Rectal smooth muscle tissue (tissue), 1 donor: Measurements from ENCODE around the gene EIF4E1B.

Experiments used
- H3K27ac ChIP-seq: one replicate; pipeline ENCODE4 v1.7.0; 2013; ENCODE audit warnings: low read depth, low read length, inconsistent platforms
- H3K27me3 ChIP-seq: one replicate; pipeline ENCODE4 v1.7.0; 2013; ENCODE audit warnings: low read length; ENCODE audit not compliant: control insufficient read depth, insufficient read depth
- H3K36me3 ChIP-seq: one replicate; pipeline ENCODE4 v1.7.0; 2013; ENCODE audit warnings: low read length; ENCODE audit not compliant: control insufficient read depth, insufficient read depth
- H3K4me1 ChIP-seq: one replicate; pipeline ENCODE4 v1.7.0; 2013; ENCODE audit warnings: low read length; ENCODE audit not compliant: control insufficient read depth, insufficient read depth
- H3K4me3 ChIP-seq: one replicate; pipeline ENCODE4 v1.7.0; 2013; ENCODE audit warnings: low read length
- H3K9ac ChIP-seq: one replicate; pipeline ENCODE4 v1.7.0; 2013; ENCODE audit warnings: low read length

EIF4E1B gene

DNA sequence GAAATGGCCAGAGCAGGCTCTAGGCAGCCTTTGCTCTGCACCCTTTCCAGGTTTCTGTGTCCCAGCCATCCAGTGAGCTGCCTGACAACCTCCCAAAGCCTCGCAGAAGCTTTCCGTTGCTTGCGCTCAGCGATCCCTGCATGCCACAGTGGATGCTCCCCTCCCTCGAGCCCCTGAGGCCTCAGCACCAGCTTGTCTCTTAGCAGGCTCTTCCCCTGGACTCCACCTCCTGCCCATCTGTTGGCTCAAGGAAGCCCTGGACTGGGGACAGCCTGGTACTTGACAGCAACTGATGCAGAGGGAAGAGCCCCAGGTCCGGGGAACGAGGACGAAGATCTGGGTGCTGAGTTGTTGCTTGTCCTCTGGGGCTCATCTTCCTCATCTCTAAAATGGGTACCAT is 40.0 kb downstream of the EIF4E1B start:
- H3K9ac ChIP-seq: no peak overlapping the region
- H3K4me3 ChIP-seq: no peak overlapping the region
- no peak overlapping the region for H3K27ac ChIP-seq
- no peaks in the 10 kb centered on the region for H3K4me1 ChIP-seq
- H3K27me3 ChIP-seq: peaks cover 9% of the 10 kb centered on the region
- H3K36me3 ChIP-seq: no peaks in the 10 kb centered on the region

DNA sequence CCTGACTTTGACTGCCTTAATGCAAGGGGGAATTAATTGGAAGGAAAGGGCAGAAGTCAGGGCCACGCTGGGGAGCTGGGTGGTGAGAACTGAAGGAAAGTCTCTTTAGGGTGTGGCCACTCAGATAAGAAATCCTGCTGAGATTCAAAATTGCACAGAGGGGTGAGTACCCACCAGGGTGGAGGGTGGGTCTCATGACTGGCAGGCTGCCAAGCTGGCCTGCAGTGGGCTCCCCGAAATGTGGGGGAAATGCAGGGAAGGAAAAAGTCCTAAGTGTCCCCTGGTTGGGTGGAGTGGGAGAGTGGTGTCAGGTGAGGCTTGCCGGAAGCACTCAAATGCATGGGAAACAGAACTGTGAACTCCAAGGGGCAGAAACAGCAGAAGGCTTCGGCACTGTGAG is 40.9 kb downstream of the EIF4E1B start:
- no peak overlapping the region for H3K27ac ChIP-seq
- peaks cover 9% of the 10 kb centered on the region for H3K27me3 ChIP-seq
- no peaks in the 10 kb centered on the region for H3K36me3 ChIP-seq
- H3K4me1 ChIP-seq: no peaks in the 10 kb centered on the region
- H3K9ac ChIP-seq: no peak overlapping the region
- no peak overlapping the region for H3K4me3 ChIP-seq

DNA sequence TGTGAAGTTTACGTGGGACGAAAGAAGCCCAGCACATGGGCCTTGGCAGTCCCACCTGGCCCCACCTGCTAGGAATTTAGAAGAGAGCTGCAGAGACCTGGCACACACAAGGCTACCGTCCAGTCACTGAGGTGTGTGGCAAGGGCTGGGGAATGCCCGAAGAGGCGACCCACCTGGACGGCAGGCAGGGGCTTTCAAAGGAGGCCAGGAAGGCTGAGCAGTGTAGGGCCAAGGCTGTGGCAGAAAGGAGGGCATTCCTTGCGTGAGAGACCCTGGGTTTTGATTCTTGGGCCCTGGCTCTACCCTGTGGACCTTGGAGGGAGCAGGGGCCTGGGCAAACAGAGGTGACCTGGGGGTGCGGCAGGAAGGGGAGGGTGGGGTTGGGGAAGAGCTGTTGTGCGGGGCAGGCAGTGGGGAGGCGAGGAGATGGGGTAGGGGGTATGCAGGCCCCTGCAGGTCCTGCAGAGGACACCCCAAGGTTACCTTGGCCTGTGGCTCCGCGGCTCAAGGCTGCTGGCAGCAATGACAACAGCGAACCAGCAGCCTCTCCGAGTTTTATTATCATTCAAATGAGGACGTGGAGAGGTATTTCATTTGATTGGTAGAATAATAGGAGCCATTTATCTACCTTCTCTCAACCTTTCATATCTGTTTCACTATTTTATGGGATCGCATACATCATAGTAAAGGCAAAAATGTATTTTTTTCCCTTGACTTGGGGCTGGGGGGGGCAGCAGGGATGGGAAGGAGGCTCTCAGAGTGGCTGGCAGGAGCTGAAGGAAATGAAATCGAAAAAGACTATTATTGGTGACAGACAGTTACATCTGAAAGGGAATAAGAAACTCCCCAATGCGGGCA is 41.6 kb downstream of the EIF4E1B start:
- Histone ChIP-seq H3K9ac (no peak overlapping the region), H3K4me1 (no peaks in the 10 kb centered on the region), H3K27ac (no peak overlapping the region), H3K36me3 (no peaks in the 10 kb centered on the region), H3K27me3 (peaks cover 9% of the 10 kb centered on the region), H3K4me3 (no peak overlapping the region)

DNA sequence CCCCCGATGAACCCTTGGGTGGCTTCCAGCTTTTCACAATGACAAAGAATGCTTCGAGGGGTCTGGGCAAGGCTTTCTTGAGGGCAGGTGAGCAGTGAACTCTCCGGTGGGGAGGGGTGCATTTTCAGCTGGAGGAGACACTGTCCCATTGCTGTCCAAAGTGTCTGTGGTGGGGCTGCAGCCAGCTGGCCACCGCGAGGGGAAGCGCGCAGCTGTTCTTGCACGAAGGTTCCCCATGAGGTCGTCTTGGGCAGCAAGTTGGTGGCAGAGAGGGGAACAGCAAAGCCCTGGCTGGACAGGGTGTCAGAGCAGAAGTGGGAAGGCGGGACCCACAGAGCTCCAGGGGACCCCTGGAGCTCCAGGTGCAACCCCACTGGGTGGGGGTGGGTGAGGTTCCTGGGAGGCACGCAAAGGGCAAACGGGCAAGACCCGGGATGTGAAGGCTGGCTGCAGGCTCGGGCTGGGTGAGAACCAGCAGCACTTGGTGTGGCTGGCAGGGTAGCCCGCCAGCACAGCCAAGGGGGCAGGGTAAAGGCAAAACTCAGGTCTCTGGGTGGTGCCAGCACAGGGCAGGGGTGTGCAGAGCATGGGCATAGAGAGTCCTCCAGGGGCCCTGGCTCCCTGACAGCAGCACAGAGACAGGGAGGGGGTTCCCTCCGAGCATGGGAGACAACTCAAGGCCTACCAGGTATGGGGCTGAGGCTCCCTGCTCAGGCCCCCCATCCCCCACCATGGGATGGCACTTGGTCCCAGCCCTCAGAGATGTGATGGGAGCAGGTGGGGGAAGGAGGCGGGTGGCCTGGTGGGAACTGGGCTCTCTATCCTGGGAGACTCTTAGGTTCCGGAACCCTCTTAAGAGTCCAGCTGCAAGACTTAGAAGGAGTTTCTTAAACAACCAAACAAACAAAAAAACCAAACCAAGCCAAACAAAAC is 43.4 kb downstream of the EIF4E1B start:
- Histone ChIP-seq H3K4me1 (no peaks in the 10 kb centered on the region), H3K9ac (no peak overlapping the region), H3K4me3 (no peak overlapping the region), H3K27ac (no peak overlapping the region), H3K36me3 (no peaks in the 10 kb centered on the region), H3K27me3 (peaks cover 16% of the 10 kb centered on the region)

DNA sequence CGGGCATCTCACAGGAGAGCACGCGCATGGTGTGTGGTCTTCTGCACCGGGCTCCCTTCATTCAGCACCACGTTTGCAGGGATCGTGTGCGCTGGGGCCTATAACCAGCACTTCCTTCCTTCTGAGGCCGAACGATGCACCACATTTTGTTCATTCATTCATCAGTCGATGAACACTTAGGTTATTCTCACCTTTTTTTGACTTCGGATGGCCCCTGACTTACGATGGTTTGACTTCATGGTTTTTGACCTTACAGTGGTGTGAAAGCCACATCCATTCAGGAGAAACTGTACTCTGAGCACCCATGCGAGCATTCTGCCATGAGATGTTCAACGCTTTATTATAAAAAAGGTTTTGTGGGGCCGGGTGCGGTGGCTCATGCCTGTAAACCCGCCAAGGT is 44.3 kb downstream of the EIF4E1B start:
- no peak overlapping the region for H3K9ac ChIP-seq
- no peak overlapping the region for H3K27ac ChIP-seq
- H3K4me1 ChIP-seq: no peaks in the 10 kb centered on the region
- H3K27me3 ChIP-seq: peaks cover 19% of the 10 kb centered on the region
- H3K36me3 ChIP-seq: no peaks in the 10 kb centered on the region
- H3K4me3 ChIP-seq: no peak overlapping the region

DNA sequence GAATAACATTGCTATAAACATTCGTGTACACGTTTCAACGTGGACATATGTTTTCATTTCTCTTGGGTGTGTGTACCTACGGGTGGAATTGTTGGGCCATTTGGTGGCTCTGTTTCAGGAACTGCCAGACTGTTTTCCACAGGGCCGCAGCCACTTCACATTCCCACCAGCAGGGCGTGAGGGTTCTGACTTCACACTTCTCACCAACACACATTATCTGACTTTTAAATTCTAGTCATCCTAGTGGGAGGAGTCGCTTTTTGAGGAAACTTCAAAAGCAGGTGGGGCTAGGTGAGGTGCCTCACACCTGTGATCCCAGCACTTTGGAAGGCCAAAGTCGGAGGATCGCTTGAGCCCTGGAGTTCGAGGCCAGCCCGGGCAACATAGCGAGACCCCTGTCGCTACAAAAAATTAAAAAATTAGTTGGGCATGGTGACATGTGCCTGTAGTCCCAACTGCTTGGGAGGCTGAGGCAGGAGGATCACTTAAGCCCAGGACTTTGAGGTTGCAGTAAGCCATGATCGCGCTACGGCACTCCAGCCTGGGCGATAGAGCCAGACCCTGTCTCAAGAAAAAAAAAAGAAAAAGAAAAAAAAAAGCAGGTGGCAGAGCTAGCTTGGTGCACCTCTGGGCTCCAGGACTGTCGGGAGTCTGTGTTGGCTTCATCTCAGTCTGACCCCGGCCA is 45.3 kb downstream of the EIF4E1B start:
- no peak overlapping the region for H3K27ac ChIP-seq
- H3K36me3 ChIP-seq: no peaks in the 10 kb centered on the region
- H3K27me3 ChIP-seq: peaks cover 20% of the 10 kb centered on the region
- no peak overlapping the region for H3K9ac ChIP-seq
- no peaks in the 10 kb centered on the region for H3K4me1 ChIP-seq
- no peak overlapping the region for H3K4me3 ChIP-seq

DNA sequence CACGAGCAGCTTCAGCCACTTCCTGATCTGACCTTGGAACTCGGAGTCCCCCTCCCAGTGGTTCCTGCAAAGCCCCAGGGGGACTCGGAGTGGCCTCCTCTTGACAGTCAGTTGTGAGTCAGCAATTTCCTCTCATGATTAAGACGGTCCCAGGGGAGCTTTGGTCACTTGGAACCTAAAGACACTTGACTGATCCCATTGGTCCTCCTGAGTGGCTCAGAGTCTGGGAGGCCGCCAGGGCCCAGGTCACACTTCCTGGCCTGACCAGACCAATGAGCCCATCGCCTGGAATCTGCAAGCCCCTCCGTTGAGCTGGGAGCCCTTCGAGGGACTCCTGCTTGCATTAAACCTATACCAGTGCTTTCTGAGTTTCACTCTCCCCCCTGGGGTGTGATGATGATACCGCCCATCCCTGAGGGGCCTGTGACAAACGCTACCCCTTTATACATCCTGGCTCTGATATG is 45.9 kb downstream of the EIF4E1B start:
- Histone ChIP-seq H3K27ac (no peak overlapping the region), H3K27me3 (peaks cover 20% of the 10 kb centered on the region), H3K36me3 (no peaks in the 10 kb centered on the region), H3K4me3 (no peak overlapping the region), H3K4me1 (no peaks in the 10 kb centered on the region), H3K9ac (no peak overlapping the region)

DNA sequence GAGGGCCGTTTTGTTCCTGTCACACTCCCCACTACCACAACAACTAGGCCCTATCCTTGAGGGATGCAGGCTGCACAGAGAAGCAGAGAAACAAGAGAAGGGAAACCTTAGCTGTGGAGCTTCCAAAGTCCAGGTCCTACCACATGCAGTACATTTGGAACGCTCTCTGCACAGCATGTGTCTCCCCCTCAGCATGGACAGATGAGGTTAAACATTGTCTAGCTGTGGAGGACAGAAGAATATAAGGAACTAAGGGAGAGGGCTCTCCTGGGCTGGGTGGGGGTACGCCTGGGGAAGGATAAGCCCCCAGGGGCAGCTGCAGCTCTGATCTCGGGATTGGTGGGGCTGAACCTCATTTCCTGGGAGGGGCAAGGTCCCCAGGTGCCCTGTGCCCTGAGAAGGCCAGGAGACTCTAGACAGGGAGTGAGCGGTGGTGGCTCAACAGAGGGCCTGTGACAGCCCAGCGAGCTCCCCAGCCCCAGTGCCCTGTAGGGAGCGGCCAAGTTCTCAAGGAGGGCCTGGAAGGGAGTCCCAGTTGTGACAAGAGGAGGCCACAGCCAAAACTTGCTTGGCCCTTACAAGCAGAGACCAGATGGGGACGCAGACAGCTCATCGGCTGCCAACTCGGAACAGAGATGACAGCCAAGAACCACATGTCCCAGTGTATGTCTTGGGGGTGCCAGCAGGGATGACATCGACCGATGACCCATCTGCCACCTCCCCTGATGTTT is 46.9 kb downstream of the EIF4E1B start:
- no peak overlapping the region for H3K27ac ChIP-seq
- H3K9ac ChIP-seq: no peak overlapping the region
- H3K4me3 ChIP-seq: no peak overlapping the region
- peaks cover 14% of the 10 kb centered on the region for H3K27me3 ChIP-seq
- H3K4me1 ChIP-seq: no peaks in the 10 kb centered on the region
- H3K36me3 ChIP-seq: no peaks in the 10 kb centered on the region

DNA sequence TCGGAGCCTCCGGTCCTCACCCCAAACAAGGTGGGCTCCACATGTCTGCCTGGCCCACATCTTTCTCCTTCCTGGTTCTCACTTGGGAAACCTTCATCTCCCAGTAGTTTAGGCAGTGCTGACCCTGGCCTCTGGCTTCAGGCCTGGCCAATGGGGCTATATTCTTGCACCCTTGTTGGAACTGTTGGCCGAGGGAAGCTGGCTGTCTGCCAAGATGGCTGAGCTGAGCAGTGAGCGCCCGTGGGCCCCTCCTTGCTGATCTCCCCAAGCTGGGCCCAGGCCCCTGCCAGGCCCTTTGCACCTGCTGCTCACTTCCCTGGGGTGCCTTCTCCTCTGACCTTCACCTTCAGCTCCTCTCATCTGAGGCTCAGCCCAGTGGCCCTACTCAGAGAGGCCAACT is 48.1 kb downstream of the EIF4E1B start:
- Histone ChIP-seq H3K4me3 (no peak overlapping the region), H3K4me1 (no peaks in the 10 kb centered on the region), H3K27ac (no peak overlapping the region), H3K27me3 (peaks cover 14% of the 10 kb centered on the region), H3K9ac (no peak overlapping the region), H3K36me3 (no peaks in the 10 kb centered on the region)

DNA sequence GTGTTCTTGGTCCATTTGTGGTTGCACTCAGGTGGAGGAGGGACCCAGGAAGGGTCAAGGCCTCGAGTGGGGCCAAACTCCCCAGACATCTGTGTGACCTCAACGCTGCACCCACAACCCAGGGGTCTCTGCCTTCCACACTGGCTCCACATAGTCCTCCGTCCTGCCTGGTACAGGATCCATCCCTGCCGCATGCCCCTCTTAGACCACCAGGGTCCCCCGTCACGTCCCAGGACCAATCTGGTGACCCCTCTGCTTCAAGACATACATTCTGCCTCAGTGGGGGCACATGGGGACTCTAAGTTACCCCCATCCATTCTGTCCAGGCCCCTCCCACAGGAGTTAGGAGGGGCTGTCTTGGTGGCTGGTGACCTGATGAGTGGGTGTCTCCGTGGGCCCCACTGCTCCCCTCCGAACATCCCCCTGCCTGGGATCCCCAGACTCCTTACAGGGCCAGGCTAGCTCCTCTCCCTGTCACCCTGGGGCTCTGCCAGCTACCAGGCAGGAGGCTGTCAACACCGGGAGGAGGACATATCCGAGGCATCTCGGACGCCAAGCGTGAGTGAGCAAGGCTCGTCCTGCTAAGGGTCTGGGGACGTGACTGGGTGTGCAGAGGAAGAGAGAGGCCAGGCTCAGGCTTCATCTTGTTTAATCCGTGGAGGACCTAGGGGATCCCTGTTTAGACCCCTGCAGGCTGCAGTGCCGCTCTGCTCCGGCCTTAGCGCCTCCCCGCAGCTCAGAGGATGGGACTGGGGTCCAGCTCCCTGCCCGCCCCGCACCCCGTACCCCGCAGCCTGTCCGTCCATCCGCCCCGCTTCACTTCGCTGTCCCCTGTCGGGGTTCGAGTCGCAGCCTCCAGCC is 49.1 kb downstream of the EIF4E1B start:
- H3K9ac ChIP-seq: no peak overlapping the region
- no peaks in the 10 kb centered on the region for H3K4me1 ChIP-seq
- no peaks in the 10 kb centered on the region for H3K36me3 ChIP-seq
- H3K27ac ChIP-seq: no peak overlapping the region
- no peak overlapping the region for H3K4me3 ChIP-seq
- H3K27me3 ChIP-seq: peaks cover 14% of the 10 kb centered on the region

DNA sequence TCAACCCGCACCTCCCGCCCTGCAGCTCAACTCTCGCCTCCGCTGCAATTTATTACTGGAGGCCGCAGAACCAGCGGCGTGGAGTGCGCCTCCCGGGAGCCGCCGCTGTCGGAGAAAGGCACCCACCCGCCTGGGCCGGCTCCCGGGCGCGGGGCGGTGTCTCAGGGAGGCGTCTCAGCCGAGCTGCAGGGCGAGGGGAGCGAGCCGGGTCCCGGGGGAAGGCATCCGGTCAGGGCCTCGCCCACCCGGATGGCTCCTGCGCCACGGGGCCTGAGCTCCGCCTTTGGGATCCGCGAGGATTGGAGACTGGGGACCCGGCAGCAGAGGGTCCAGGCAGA is 49.7 kb downstream of the EIF4E1B start:
- H3K9ac ChIP-seq: no peak overlapping the region
- no peak overlapping the region for H3K27ac ChIP-seq
- no peak overlapping the region for H3K4me3 ChIP-seq
- peaks cover 14% of the 10 kb centered on the region for H3K27me3 ChIP-seq
- no peaks in the 10 kb centered on the region for H3K36me3 ChIP-seq
- no peaks in the 10 kb centered on the region for H3K4me1 ChIP-seq
